BLaER1 treated with 17β-estradiol and CSF1 and Interleukin-3, amounts not matched to agents 10 nM and 100 nM (cell line): ENCODE results near the gene NHLRC2.

Experiments
- H3K27ac ChIP-seq, 11 experiments: shearing (Covaris generic); formaldehyde crosslinking; 2 replicates each; pipeline ENCODE4 v1.8.1; 2022
- H3K27me3 ChIP-seq, 11 experiments: shearing (Covaris generic); formaldehyde crosslinking; 2 replicates each; pipeline ENCODE4 v1.8.1; 2022
- H3K36me3 ChIP-seq, 11 experiments: shearing (Covaris generic); formaldehyde crosslinking; 2 replicates each; pipeline ENCODE4 v1.8.1; 2022
- H3K4me1 ChIP-seq, 10 experiments: shearing (Covaris generic); formaldehyde crosslinking; 2 replicates each; pipeline ENCODE4 v1.8.1; 2022
- H3K4me2 ChIP-seq, 11 experiments: shearing (Covaris generic); formaldehyde crosslinking; 2 replicates each; pipeline ENCODE4 v1.8.1; 2022
- H3K4me3 ChIP-seq, 10 experiments: shearing (Covaris generic); formaldehyde crosslinking; 2 replicates each; pipeline ENCODE4 v1.8.1; 2022
- H3K9ac ChIP-seq, 11 experiments: shearing (Covaris generic); formaldehyde crosslinking; 2 replicates each; pipeline ENCODE4 v1.8.1; 2022
- H3K9me3 ChIP-seq, 11 experiments: shearing (Covaris generic); formaldehyde crosslinking; replicated peaks in 1 of 11; 2 replicates each; pipeline ENCODE4 v1.8.1; 2022
- H4K20me1 ChIP-seq, 11 experiments: shearing (Covaris generic); formaldehyde crosslinking; 2 replicates each; pipeline ENCODE4 v1.8.1; 2022
- Cebpa-rat ChIP-seq, 11 experiments: shearing (Covaris generic); IDR thresholded peaks; 2 replicates each; pipeline ENCODE4 v1.8.1; 2022

Gene NHLRC2

DNA sequence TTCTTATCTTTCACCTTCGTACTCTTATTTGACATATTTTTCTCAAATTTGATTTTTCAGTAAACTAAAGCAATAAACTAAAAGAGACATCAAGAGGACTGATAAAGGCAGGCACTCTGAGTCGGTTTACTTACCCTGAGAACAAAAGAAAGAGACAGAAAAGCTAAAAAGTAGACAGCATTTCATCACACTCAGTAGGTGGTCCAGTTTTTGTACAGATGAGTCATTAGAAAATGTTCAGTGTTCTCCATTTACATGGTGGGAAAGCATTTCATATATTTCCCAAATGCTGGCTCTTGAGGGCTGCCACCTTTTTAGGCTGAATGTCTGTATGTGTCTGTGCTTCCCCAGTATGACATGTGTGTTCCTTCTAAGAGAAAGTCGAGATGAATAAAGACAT lies 52.7 kb downstream of the NHLRC2 start:
- TF ChIP-seq Cebpa-rat (IDR thresholded peaks at IDR 0.05) = no peak
- peaks cover 0 to 5% (median 0%) of the 10 kb centered on the region in 10 experiments; a peak in 1 of 20 replicates for H3K4me1 ChIP-seq
- H3K9ac ChIP-seq = no peak overlapping the region
- H3K9me3 ChIP-seq = no peaks in the 10 kb centered on the region
- H3K27me3 ChIP-seq = no peaks in the 10 kb centered on the region
- no peaks in the 10 kb centered on the region for H4K20me1 ChIP-seq
- H3K4me3 ChIP-seq = no peak overlapping the region
- peaks cover 57 to 86% (median 71%) of the 10 kb centered on the region in 11 experiments for H3K36me3 ChIP-seq
- H3K27ac ChIP-seq = no peak overlapping the region
- H3K4me2 ChIP-seq = no peak overlapping the region

GRCh38 chr10:113908236-113908635 lies 53.8 kb downstream of the NHLRC2 start:
- peaks cover 52 to 86% (median 71%) of the 10 kb centered on the region in 11 experiments for H3K36me3 ChIP-seq
- no peaks in the 10 kb centered on the region for H4K20me1 ChIP-seq

GRCh38 chr10:113911113-113911512 lies 56.7 kb downstream of the NHLRC2 start:
- no peaks in the 10 kb centered on the region for H4K20me1 ChIP-seq
- H3K4me3 ChIP-seq = no peak overlapping the region
- H3K4me1 ChIP-seq = no peaks in the 10 kb centered on the region
- no peak overlapping the region for H3K4me2 ChIP-seq
- H3K9me3 ChIP-seq = no peaks in the 10 kb centered on the region
- peaks cover 26 to 69% (median 50%) of the 10 kb centered on the region in 11 experiments for H3K36me3 ChIP-seq
- no peak overlapping the region for H3K27ac ChIP-seq
- no peak overlapping the region for H3K9ac ChIP-seq
- TF ChIP-seq Cebpa-rat (IDR thresholded peaks at IDR 0.05) = no peak
- no peaks in the 10 kb centered on the region for H3K27me3 ChIP-seq

More at GRCh38 chr10:113908236-113908635, 53.8 kb downstream of the NHLRC2 start:
- no peak overlapping the region for H3K27ac ChIP-seq
- no peaks in the 10 kb centered on the region for H3K9me3 ChIP-seq
- no peak overlapping the region for H3K4me3 ChIP-seq
- peaks cover 0 to 5% (median 0%) of the 10 kb centered on the region in 10 experiments; a peak in 1 of 20 replicates for H3K4me1 ChIP-seq
- H3K9ac ChIP-seq = no peak overlapping the region
- no peak for TF ChIP-seq Cebpa-rat (IDR thresholded peaks at IDR 0.05)
- H3K4me2 ChIP-seq = no peak overlapping the region
- no peaks in the 10 kb centered on the region for H3K27me3 ChIP-seq

GRCh38 chr10:113911839-113912238 lies 57.4 kb downstream of the NHLRC2 start:
- TF ChIP-seq Cebpa-rat (IDR thresholded peaks at IDR 0.05) = no peak
- Histone ChIP-seq H3K9ac (no peak overlapping the region), H3K9me3 (no peaks in the 10 kb centered on the region), H3K27ac (no peak overlapping the region), H3K4me1 (no peaks in the 10 kb centered on the region), H3K36me3 (peaks cover 22 to 62% (median 44%) of the 10 kb centered on the region in 11 experiments), H3K4me2 (no peak overlapping the region), H4K20me1 (no peaks in the 10 kb centered on the region), H3K4me3 (no peak overlapping the region), H3K27me3 (no peaks in the 10 kb centered on the region)

- TF ChIP-seq Cebpa-rat (IDR thresholded peaks at IDR 0.05) = no peak
- no peaks in the 10 kb centered on the region for H4K20me1 ChIP-seq
- H3K4me3 ChIP-seq = no peak overlapping the region
- H3K36me3 ChIP-seq = peaks cover 16 to 59% (median 37%) of the 10 kb centered on the region in 11 experiments
- H3K9me3 ChIP-seq = no peaks in the 10 kb centered on the region
- no peaks in the 10 kb centered on the region for H3K4me1 ChIP-seq
- H3K4me2 ChIP-seq = no peak overlapping the region
- H3K9ac ChIP-seq = no peak overlapping the region
- no peaks in the 10 kb centered on the region for H3K27me3 ChIP-seq
- H3K27ac ChIP-seq = no peak overlapping the region
Observed at GRCh38 chr10:113912582-113912981, 58.1 kb downstream of the NHLRC2 start.

GRCh38 chr10:113914956-113915355 lies 60.5 kb downstream of the NHLRC2 start:
- H3K36me3 ChIP-seq = peaks cover 6 to 45% (median 25%) of the 10 kb centered on the region in 11 experiments; a peak in 21 of 22 replicates
- H3K27ac ChIP-seq = no peak overlapping the region
- H3K4me3 ChIP-seq = no peak overlapping the region
- H3K9me3 ChIP-seq = no peaks in the 10 kb centered on the region
- no peak overlapping the region for H3K4me2 ChIP-seq
- H3K9ac ChIP-seq = no peak overlapping the region
- no peaks in the 10 kb centered on the region for H4K20me1 ChIP-seq
- TF ChIP-seq Cebpa-rat (IDR thresholded peaks at IDR 0.05) = no peak
- no peaks in the 10 kb centered on the region for H3K4me1 ChIP-seq
- no peaks in the 10 kb centered on the region for H3K27me3 ChIP-seq

DNA sequence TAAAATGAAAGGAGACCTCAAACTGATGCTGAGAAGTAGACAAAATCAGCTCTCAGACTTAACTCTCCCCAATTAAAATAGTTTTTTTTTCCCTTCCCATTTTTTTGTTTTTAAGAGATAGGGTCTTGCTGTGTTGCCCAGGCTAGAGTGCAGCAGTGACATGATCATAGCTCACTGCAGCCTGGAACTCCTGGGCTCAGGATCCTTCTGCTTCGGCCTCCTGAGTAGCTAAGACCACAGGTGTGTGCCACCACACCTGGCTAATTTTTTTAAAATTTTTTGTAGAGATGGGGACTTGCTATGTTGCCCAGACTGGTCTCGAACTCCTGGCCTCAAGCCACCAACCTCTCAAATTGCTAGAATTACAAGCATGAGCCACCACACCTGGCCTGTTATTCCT lies 61.1 kb downstream of the NHLRC2 start:
- H3K4me2 ChIP-seq = no peak overlapping the region

DNA sequence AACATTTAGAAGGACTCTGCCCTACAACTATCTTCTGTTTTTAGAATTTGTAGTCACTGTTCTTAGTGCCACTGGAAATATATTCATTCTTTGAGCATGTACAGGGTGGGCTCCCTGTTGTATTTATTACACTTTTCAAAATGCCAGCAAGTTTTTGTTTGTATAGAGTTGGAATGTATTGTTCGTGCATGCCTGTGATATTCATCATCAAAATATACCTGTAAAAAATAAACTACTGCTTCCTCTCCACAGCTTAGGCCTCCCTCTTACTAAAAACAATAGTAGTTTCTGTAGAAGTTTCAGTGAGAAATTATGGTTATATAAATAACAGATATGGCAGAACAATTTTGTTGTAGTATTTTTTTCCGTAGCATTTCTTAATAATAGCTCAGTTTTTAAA lies 61.6 kb downstream of the NHLRC2 start:
- no peaks in the 10 kb centered on the region for H3K27me3 ChIP-seq
- no peaks in the 10 kb centered on the region for H3K9me3 ChIP-seq
- H4K20me1 ChIP-seq = no peaks in the 10 kb centered on the region
- peaks cover 0 to 3% (median 0%) of the 10 kb centered on the region in 10 experiments; a peak in 3 of 20 replicates for H3K4me1 ChIP-seq
- H3K36me3 ChIP-seq = peaks cover 6 to 38% (median 21%) of the 10 kb centered on the region in 11 experiments; a peak in 20 of 22 replicates
- H3K27ac ChIP-seq = no peak overlapping the region
- H3K4me3 ChIP-seq = no peak overlapping the region
- TF ChIP-seq Cebpa-rat (IDR thresholded peaks at IDR 0.05) = no peak
- no peak overlapping the region for H3K9ac ChIP-seq
- H3K4me2 ChIP-seq = no peak overlapping the region

More for the DNA sequence above, 61.1 kb downstream of the NHLRC2 start:
- H3K9me3 ChIP-seq = no peaks in the 10 kb centered on the region
- no peak overlapping the region for H3K27ac ChIP-seq
- H3K4me1 ChIP-seq = no peaks in the 10 kb centered on the region
- TF ChIP-seq Cebpa-rat (IDR thresholded peaks at IDR 0.05) = no peak
- H3K4me3 ChIP-seq = no peak overlapping the region
- no peak overlapping the region for H3K9ac ChIP-seq
- H3K36me3 ChIP-seq = peaks cover 6 to 40% (median 21%) of the 10 kb centered on the region in 11 experiments; a peak in 20 of 22 replicates
- H4K20me1 ChIP-seq = no peaks in the 10 kb centered on the region
- H3K27me3 ChIP-seq = no peaks in the 10 kb centered on the region

DNA sequence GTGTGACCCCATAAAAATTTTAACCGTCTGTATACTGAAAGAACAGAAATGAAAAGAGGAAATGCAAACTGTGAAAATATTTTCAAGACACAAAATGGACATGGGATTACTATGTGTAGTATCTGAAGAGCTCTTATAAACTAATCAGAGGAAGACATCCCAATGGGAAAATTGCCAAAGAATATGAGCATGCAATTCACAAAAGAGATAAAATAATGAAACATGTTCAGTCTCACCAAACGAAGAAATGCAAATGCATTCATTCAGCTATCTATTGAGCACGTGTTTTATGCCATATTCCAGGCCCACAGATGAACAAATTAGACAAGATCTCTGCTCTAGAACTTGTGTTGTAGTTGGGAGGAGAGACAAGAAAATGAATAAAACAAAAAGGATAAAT lies 63.2 kb downstream of the NHLRC2 start:
- Histone ChIP-seq H3K4me3 (no peak overlapping the region), H3K4me1 (peaks cover 0 to 17% (median 0%) of the 10 kb centered on the region in 10 experiments; a peak in 5 of 20 replicates), H3K9me3 (no peaks in the 10 kb centered on the region), H3K36me3 (peaks cover 1 to 26% (median 16%) of the 10 kb centered on the region in 11 experiments; a peak in 18 of 22 replicates), H3K9ac (no peak overlapping the region), H3K27ac (no peak overlapping the region), H4K20me1 (no peaks in the 10 kb centered on the region), H3K4me2 (no peak overlapping the region), H3K27me3 (no peaks in the 10 kb centered on the region)
- no peak for TF ChIP-seq Cebpa-rat (IDR thresholded peaks at IDR 0.05)

DNA sequence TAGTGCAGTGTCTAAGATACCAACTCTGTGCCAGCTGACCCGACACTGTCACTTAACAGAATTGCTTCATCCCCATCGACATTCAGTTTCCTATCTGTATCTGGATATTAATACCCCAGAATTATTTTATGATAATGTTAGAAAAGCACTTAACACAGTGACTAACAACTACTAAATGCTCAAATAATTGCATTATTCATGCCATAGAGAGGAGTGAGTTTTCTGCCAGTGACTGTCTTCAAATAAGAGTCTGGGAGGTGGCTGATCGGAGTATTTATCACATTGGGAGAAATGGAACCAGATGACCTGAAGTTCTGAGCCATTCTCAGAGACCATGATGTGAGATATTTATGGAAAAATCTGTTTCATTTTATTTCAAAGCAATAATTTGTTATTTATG lies 65.7 kb downstream of the NHLRC2 start:
- Histone ChIP-seq H3K9me3 (peaks cover 11 to 16% (median 15%) of the 10 kb centered on the region in 11 experiments), H3K9ac (no peak overlapping the region), H3K27ac (no peak overlapping the region), H3K27me3 (no peaks in the 10 kb centered on the region), H3K4me1 (peaks cover 0 to 17% (median 0%) of the 10 kb centered on the region in 10 experiments; a peak in 5 of 20 replicates), H4K20me1 (no peaks in the 10 kb centered on the region), H3K4me2 (no peak overlapping the region), H3K36me3 (peaks cover 0 to 10% (median 0%) of the 10 kb centered on the region in 11 experiments; a peak in 7 of 22 replicates), H3K4me3 (no peak overlapping the region)
- no peak for TF ChIP-seq Cebpa-rat (IDR thresholded peaks at IDR 0.05)
